ENCODE data around the gene RNF222.

GRCh38 chr17:8359769-8360168 is 37.9 kb downstream of the RNF222 start:
- TF ChIP-seq CTCF (IDR thresholded peaks at IDR 0.05): no peak
- no peak for TF ChIP-seq POLR2A (IDR thresholded peaks at IDR 0.05)
